Stimulated activated CD4-positive, alpha-beta T cell treated with anti-CD3 and anti-CD28 coated beads, Interleukin-1b, Interleukin-23, amount 100 ng/mL, for 24 hours (primary cell): ENCODE measurements around the gene ABI1.

Source experiments
- DNase-seq, 4 experiments: peaks; one replicate each; pipeline ENCODE4 v3.0.0-alpha.2; 2020; ENCODE audit warnings: low read depth in 4 of 4, low spot score in 1 of 4

ABI1 gene

GRCh38 chr10:26855186-26855585, 5.6 kb downstream of the ABI1 start:
- DNase-seq, result no peak

GRCh38 chr10:26854524-26854923, 6.2 kb downstream of the ABI1 start:
- no peak for DNase-seq

- DNase-seq, result no peak
Measured at GRCh38 chr10:26844396-26844975, 16.3 kb downstream of the ABI1 start.

- no peak for DNase-seq
Measured at GRCh38 chr10:26843736-26844135, 17.0 kb downstream of the ABI1 start.

- no peak for DNase-seq
Measured at GRCh38 chr10:26841733-26842317, 18.9 kb downstream of the ABI1 start.

- DNase-seq, result no peak
Measured at GRCh38 chr10:26840938-26841732, 19.6 kb downstream of the ABI1 start.

- DNase-seq, result no peak
Measured at GRCh38 chr10:26839966-26840627, 20.7 kb downstream of the ABI1 start.

GRCh38 chr10:26837139-26837538, 23.6 kb downstream of the ABI1 start:
- no peak for DNase-seq

GRCh38 chr10:26835025-26835424, 25.7 kb downstream of the ABI1 start:
- no peak for DNase-seq

GRCh38 chr10:26832960-26833359, 27.8 kb downstream of the ABI1 start:
- no peak for DNase-seq

GRCh38 chr10:26831936-26832335, 28.8 kb downstream of the ABI1 start:
- no peak for DNase-seq

- no peak for DNase-seq
Measured at GRCh38 chr10:26829810-26830515, 30.8 kb downstream of the ABI1 start.

GRCh38 chr10:26824015-26824690, 36.6 kb downstream of the ABI1 start:
- DNase-seq, result no peak

GRCh38 chr10:26821699-26822570, 38.8 kb downstream of the ABI1 start:
- DNase-seq, result no peak

- no peak for DNase-seq
Measured at GRCh38 chr10:26815500-26815899, 45.3 kb downstream of the ABI1 start.

- DNase-seq, result no peak
Measured at GRCh38 chr10:26810435-26811026, 50.2 kb downstream of the ABI1 start.

GRCh38 chr10:26809973-26810372, 50.8 kb downstream of the ABI1 start:
- DNase-seq, result no peak

- no peak for DNase-seq
Measured at GRCh38 chr10:26807532-26807931, 53.2 kb downstream of the ABI1 start.

- DNase-seq, result no peak
Measured at GRCh38 chr10:26806557-26806956, 54.2 kb downstream of the ABI1 start.
